A549 (cell line): ENCODE measurements around the gene OPRD1. TPM values are rescaled to one million over a fixed set of nuclear protein-coding genes. Genes with fewer than 3 reads are reported as not detected.
"Not testable (repeated sequence)": the region's sequence is repeated elsewhere in the genome, so short reads cannot be mapped to it uniquely, and the experiment has no call there.

Experiments
- ATAC-seq, 2 experiments: fragments of 200-7000 bp in 1 of 2; fragments of >200 bp in 1 of 2; cut with Nextera tagmentation in 1 of 2; cut with Tn5 transposase in 1 of 2; 3 replicates each; pipeline versions ENCODE4 v1.8.0 to v1.9.1; 2018 to 2020; ENCODE audit warnings: mild to moderate bottlenecking in 1 of 2, moderate library complexity in 1 of 2
- CTCF ChIA-PET: fragments of 300-600 bp; sonication (Branson Sonifier 250); formaldehyde crosslinking; extraction: SDS; loops from one replicate; lab custom pipeline; 2021; ENCODE audit warnings: antibody characterized with exemption, inconsistent platforms; lab: Yijun Ruan, JAX
- POLR2A ChIA-PET: fragments of 350-600 bp; formaldehyde crosslinking; extraction: SDS; loops from one replicate; lab custom pipeline; 2021; ENCODE audit warnings: antibody characterized with exemption, inconsistent platforms; lab: Yijun Ruan, JAX
- DNase-seq, 2 experiments: peaks; one replicate each; pipeline versions ENCODE4 v3.0.0 to v3.0.0-alpha.2; 2011 to 2016; ENCODE audit warnings: low read depth in 1 of 2, low spot score in 1 of 2
- FAIRE-seq: peaks from 2 replicates; lab custom pipeline; 2011; peaks lifted over from hg19 to GRCh38; lab: Jason Lieb, UNC
- H3K27ac ChIP-seq, 2 experiments: fragments of >200 bp; sonication (Bioruptor Twin); formaldehyde crosslinking; 3 replicates each; pipeline ENCODE4 v1.5.1; 2016 to 2017
- H3K4me1 ChIP-seq: fragments of >200 bp; sonication (Bioruptor Twin); formaldehyde crosslinking; 3 replicates; pipeline ENCODE4 v1.6.1; 2016
- H3K4me2 ChIP-seq: fragments of >200 bp; sonication (Bioruptor Twin); formaldehyde crosslinking; 3 replicates; pipeline ENCODE4 v1.6.1; 2016
- H3K4me3 ChIP-seq: fragments of >200 bp; sonication (Bioruptor Twin); formaldehyde crosslinking; 3 replicates; pipeline ENCODE4 v1.5.1; 2016
- H3K9me3 ChIP-seq: fragments of >200 bp; sonication (Bioruptor Twin); formaldehyde crosslinking; 3 replicates; pipeline ENCODE4 v1.6.1; 2016
- BCL3 ChIP-seq: fragments of >200 bp; sonication (Bioruptor Twin); formaldehyde crosslinking; IDR thresholded peaks from 3 replicates; pipeline ENCODE4 v1.6.1; 2016
- CHD2 ChIP-seq: fragments of 150-350 bp; IDR thresholded peaks from 2 replicates; pipeline ENCODE4 v1.6.1; 2014; ENCODE audit warnings: low read length; ENCODE audit not compliant: partially characterized antibody
- EHF ChIP-seq: fragments of 250-450 bp; sonication (Bioruptor Pico); IDR thresholded peaks from 2 replicates; pipeline ENCODE4 v1.5.0; 2020; ENCODE audit warnings: mild to moderate bottlenecking
- FOSB ChIP-seq: fragments of 250-450 bp; sonication (Bioruptor Pico); IDR thresholded peaks from 2 replicates; pipeline ENCODE4 v1.5.0; 2020; ENCODE audit warnings: mild to moderate bottlenecking, moderate library complexity
- FOSL2 ChIP-seq, 2 experiments: fragments of 450-650 bp in 1 of 2; fragments of >200 bp in 1 of 2; sonication (Bioruptor Twin) in 1 of 2; formaldehyde crosslinking; IDR thresholded peaks; 2 replicates each; pipeline versions ENCODE4 v1.5.0 to v1.6.1; 2016 to 2020; ENCODE audit warnings: mild to moderate bottlenecking in 1 of 2, moderate library complexity in 1 of 2
- FOXS1 ChIP-seq: fragments of 250-450 bp; sonication (Bioruptor Pico); IDR thresholded peaks from 2 replicates; pipeline ENCODE4 v1.5.0; 2020; ENCODE audit warnings: mild to moderate bottlenecking, moderate library complexity
- HEYL ChIP-seq: fragments of 250-450 bp; sonication (Bioruptor Pico); IDR thresholded peaks from 2 replicates; pipeline ENCODE4 v1.8.0; 2021; ENCODE audit warnings: mild to moderate bottlenecking, moderate library complexity
- HMGXB4 ChIP-seq: fragments of 250-450 bp; sonication (Bioruptor Pico); IDR thresholded peaks from 2 replicates; pipeline ENCODE4 v1.5.0; 2021; ENCODE audit warnings: mild to moderate bottlenecking, moderate library complexity, borderline replicate concordance
- HOXA7 ChIP-seq: fragments of 250-450 bp; sonication (Bioruptor Pico); IDR thresholded peaks from 2 replicates; pipeline ENCODE4 v1.5.0; 2020; ENCODE audit warnings: mild to moderate bottlenecking, moderate library complexity
- MAFK ChIP-seq: fragments of 450-650 bp; IDR thresholded peaks from 2 replicates; pipeline ENCODE4 v1.6.1; 2014; ENCODE audit not compliant: partially characterized antibody
- MAZ ChIP-seq: fragments of 150-350 bp; IDR thresholded peaks from 2 replicates; pipeline ENCODE4 v1.6.1; 2014; ENCODE audit warnings: antibody characterized with exemption, low read depth, low read length, borderline replicate concordance
- MYC ChIP-seq: IDR thresholded peaks from 2 replicates; pipeline ENCODE4 v1.6.1; 2012; ENCODE audit warnings: mild to moderate bottlenecking, inconsistent platforms, low read length, improper control_type of control experiment, borderline replicate concordance
- NFE2L2 ChIP-seq: fragments of 150-350 bp; conservative IDR thresholded peaks from 2 replicates; pipeline ENCODE4 v1.6.1; 2014; ENCODE audit warnings: low read length
- NR3C1 ChIP-seq: fragments of >200 bp; sonication (Bioruptor Twin); formaldehyde crosslinking; IDR thresholded peaks from 3 replicates; pipeline ENCODE4 v1.6.1; 2017
- PBX3 ChIP-seq: IDR thresholded peaks from 2 replicates; pipeline ENCODE4 v1.6.1; 2012
- POLR2A ChIP-seq: IDR thresholded peaks from 2 replicates; pipeline ENCODE4 v1.6.1; 2012; ENCODE audit warnings: mild to moderate bottlenecking, low read length
- SMC3 ChIP-seq: fragments of >200 bp; sonication (Bioruptor Twin); formaldehyde crosslinking; IDR thresholded peaks from 3 replicates; pipeline ENCODE4 v1.6.1; 2018; ENCODE audit warnings: inconsistent platforms
- SREBF2 ChIP-seq: fragments of 450-650 bp; IDR thresholded peaks from 2 replicates; pipeline ENCODE4 v1.6.1; 2014; ENCODE audit warnings: mild to moderate bottlenecking, moderate library complexity
- USF2 ChIP-seq: fragments of 450-650 bp; IDR thresholded peaks from 2 replicates; pipeline ENCODE4 v1.6.1; 2014; ENCODE audit warnings: antibody characterized with exemption
- ZC3H11A ChIP-seq: fragments of 450-650 bp; IDR thresholded peaks from 2 replicates; pipeline ENCODE4 v1.6.1; 2014; ENCODE audit warnings: antibody characterized with exemption, mild to moderate bottlenecking
- ZNF302 ChIP-seq: fragments of 250-450 bp; sonication (Bioruptor Pico); IDR thresholded peaks from 2 replicates; pipeline ENCODE4 v1.9.0; 2021; ENCODE audit warnings: inconsistent platforms, mild to moderate bottlenecking, moderate library complexity
- WGBS: methylation state at CpG from one replicate; pipeline ENCODE4 v1.1.6; 2017; ENCODE audit errors: missing lambda C conversion rate; 5-methylcytosine and 5-hydroxymethylcytosine counted together
- polyA plus RNA-seq, 4 experiments: library from polyadenylated mRNA; depleted of rRNA in 3 of 4; stranded (reverse); fragments of >200 nt; fragmentation: RNase III in 1 of 4; extraction: RNeasy Plus Mini Kit Qiagen cat#74134 plus additional on column Dnase treatment in 1 of 4; gene quantifications; 2 replicates in 3 of 4; 3 replicates in 1 of 4; pipeline ENCODE4 v1.2.3, GENCODE V29; 2011 to 2017

The OPRD1 gene
- polyA plus RNA-seq, 2 of the 4 experiments (the other 2 are of a cell fraction), result not detected

- POLR2A ChIA-PET, H3K9me3 ChIP-seq, FAIRE-seq, H3K4me1 ChIP-seq, H3K4me2 ChIP-seq, ATAC-seq, H3K4me3 ChIP-seq, H3K27ac ChIP-seq, DNase-seq: not testable (repeated sequence)
- WGBS, result 71% methylated on average over 11 of the region's 11 CpGs
- CTCF ChIA-PET, result interaction anchor here (0.7 to 2.7 kb wide), 3 partner anchors 10 to 48 kb away, joined by 3 to 11 read pairs (median 5); no protein-coding TSS in a partner anchor
These were observed 16.4 kb downstream of the OPRD1 start for GRCh38 chr1:28828227-28828858.

- Histone ChIP-seq H3K27ac (no peak overlapping the region), H3K4me3 (no peak overlapping the region), H3K4me1 (no peaks in the 10 kb centered on the region), H3K9me3 (no peaks in the 10 kb centered on the region), H3K4me2 (no peak overlapping the region)
- WGBS, result 91% methylated on average over 2 of the region's 2 CpGs
- no peak for TF ChIP-seq USF2
- no peak for TF ChIP-seq BCL3
- TF ChIP-seq EHF (CRISPR knock-in tag), result no peak
- no peak for TF ChIP-seq ZNF302 (CRISPR knock-in tag)
- no peak for TF ChIP-seq ZC3H11A
- TF ChIP-seq MYC, result no peak
- no peak for TF ChIP-seq SREBF2
- no peak for TF ChIP-seq PBX3
- TF ChIP-seq POLR2A, result no peak
- no peak for TF ChIP-seq NR3C1
- TF ChIP-seq FOSL2 (IDR thresholded peaks at IDR 0.05), result no peak
- TF ChIP-seq FOSL2 (CRISPR knock-in tag; IDR thresholded peaks at IDR 0.05), result no peak
- TF ChIP-seq FOXS1 (CRISPR knock-in tag), result no peak
- TF ChIP-seq FOSB (CRISPR knock-in tag), result no peak
- no peak for TF ChIP-seq CHD2
- TF ChIP-seq MAFK, result no peak
- TF ChIP-seq SMC3, result no peak
- no peak for TF ChIP-seq HOXA7 (CRISPR knock-in tag)
- TF ChIP-seq HMGXB4, result no peak
- no peak for TF ChIP-seq NFE2L2
- no peak for TF ChIP-seq MAZ
- FAIRE-seq, result no peak
- POLR2A ChIA-PET, result no interaction called here
- no peak for ATAC-seq
- no peak for DNase-seq
- CTCF ChIA-PET, result interaction anchor here (1.7 kb wide), 1 partner anchor 46 kb away, joined by 5 read pairs; no protein-coding TSS in a partner anchor
These were observed 18.8 kb downstream of the OPRD1 start for GRCh38 chr1:28830814-28831213.

GRCh38 chr1:28832966-28833365 is 21.0 kb downstream of the OPRD1 start:
- DNase-seq (no peak), FAIRE-seq (no peak), ATAC-seq (no peak)
- H3K4me1 ChIP-seq, result no peaks in the 10 kb centered on the region
- H3K27ac ChIP-seq, result no peak overlapping the region
- H3K4me3 ChIP-seq, result no peak overlapping the region
- no peak overlapping the region for H3K4me2 ChIP-seq
- WGBS, result 52% methylated on average over 4 of the region's 4 CpGs
- ChIA-PET POLR2A (no interaction called here), CTCF (no interaction called here)
- no peak for TF ChIP-seq HEYL (CRISPR knock-in tag)
- H3K9me3 ChIP-seq, result no peaks in the 10 kb centered on the region
